OCI-LY7 (cell line): ENCODE measurements around the gene RBL2. TPM values are rescaled to one million over a fixed set of nuclear protein-coding genes. Genes with fewer than 3 reads are reported as not detected.
A peak's percentile ranks its signal among the peaks of the same experiment; 100 is the strongest.

ENCODE experiments used
- BruUV-seq: library from RNA; stranded (reverse); fragments of 400-500 nt; replicated peaks from 2 replicates; lab custom pipeline; 2021; lab: Mats Ljungman, UMichigan
- CTCF ChIA-PET: fragments of 300-600 bp; sonication (Branson Sonifier 250); formaldehyde crosslinking; loops from one replicate; lab custom pipeline; 2022; ENCODE audit warnings: antibody characterized with exemption; ENCODE audit not compliant: unreplicated experiment; lab: Charles Lee
- POLR2A ChIA-PET: fragments of 300-600 bp; sonication (Branson Sonifier 250); formaldehyde crosslinking; loops from one replicate; lab custom pipeline; 2022; ENCODE audit warnings: antibody characterized with exemption; lab: Charles Lee
- DNase-seq: peaks from one replicate; pipeline ENCODE4 v3.0.0-alpha.2; 2015; ENCODE audit warnings: low spot score
- H2AFZ ChIP-seq: fragments of 200-600 bp; sonication (generic), shearing (Covaris generic); 2 replicates; pipeline ENCODE4 v1.6.1; 2014; ENCODE audit warnings: mild to moderate bottlenecking, antibody characterized with exemption, low read length, moderate library complexity
- H3K27ac ChIP-seq: fragments of 200-600 bp; sonication (generic); 2 replicates; pipeline ENCODE4 v1.5.1; 2014; ENCODE audit warnings: mixed run types, low read depth, mild to moderate bottlenecking, moderate library complexity, low read length, inconsistent platforms; ENCODE audit not compliant: poor library complexity, severe bottlenecking
- H3K36me3 ChIP-seq: fragments of 200-600 bp; sonication (generic); 2 replicates; pipeline ENCODE4 v1.6.1; 2014; ENCODE audit warnings: mild to moderate bottlenecking, antibody characterized with exemption, low read length, moderate library complexity, mixed read lengths; ENCODE audit not compliant: insufficient read depth
- H3K4me1 ChIP-seq: fragments of 200-600 bp; sonication (generic); 2 replicates; pipeline ENCODE4 v1.5.1; 2014; ENCODE audit warnings: mild to moderate bottlenecking, low read length; ENCODE audit not compliant: insufficient read depth, poor library complexity, severe bottlenecking
- H3K4me2 ChIP-seq: fragments of 200-600 bp; sonication (generic); 2 replicates; pipeline ENCODE4 v1.6.1; 2014; ENCODE audit warnings: mild to moderate bottlenecking, low read length
- H3K4me3 ChIP-seq: fragments of 200-600 bp; sonication (generic); 2 replicates; pipeline ENCODE4 v1.5.1; 2014; ENCODE audit warnings: mild to moderate bottlenecking, low read depth, low read length; ENCODE audit not compliant: poor library complexity, severe bottlenecking
- H3K79me2 ChIP-seq: fragments of 200-600 bp; sonication (generic); 2 replicates; pipeline ENCODE4 v1.6.1; 2016; ENCODE audit warnings: low read depth, mild to moderate bottlenecking, low read length, moderate library complexity, mixed read lengths; ENCODE audit not compliant: insufficient read depth
- H3K9me2 ChIP-seq: fragments of 200-600 bp; sonication (generic); 2 replicates; pipeline ENCODE4 v1.6.1; 2016; ENCODE audit warnings: mild to moderate bottlenecking, low read length, mixed read lengths; ENCODE audit not compliant: insufficient read depth
- H3K9me3 ChIP-seq: fragments of 200-600 bp; sonication (generic); 2 replicates; pipeline ENCODE4 v1.6.1; 2014; ENCODE audit warnings: mild to moderate bottlenecking, mixed run types, low read length, mixed read lengths
- H4K20me1 ChIP-seq: fragments of 200-600 bp; sonication (generic); 2 replicates; pipeline ENCODE4 v1.6.1; 2014; ENCODE audit warnings: mild to moderate bottlenecking, antibody characterized with exemption, low read length, moderate library complexity, mixed read lengths; ENCODE audit not compliant: insufficient read depth
- CTCF ChIP-seq: fragments of 200-600 bp; sonication (generic); conservative IDR thresholded peaks from 2 replicates; pipeline ENCODE4 v1.5.1; 2014; ENCODE audit warnings: mild to moderate bottlenecking, antibody characterized with exemption, low read length, moderate library complexity, mixed read lengths
- EZH2phosphoT487 ChIP-seq: fragments of 200-600 bp; sonication (generic); IDR thresholded peaks from 2 replicates; pipeline ENCODE4 v1.6.1; 2018; ENCODE audit warnings: low read depth, borderline replicate concordance, mild to moderate bottlenecking, mixed run types, antibody characterized with exemption, low read length, moderate library complexity, mixed read lengths
- intact Hi-C: fragments of 100-400 bp; cut with micrococcal nuclease; formaldehyde crosslinking; loops from one replicate; pipeline ENCODE4 v1.10.0; 2022; ENCODE audit not compliant: unreplicated experiment
- total RNA-seq, 2 experiments: library from RNA; depleted of rRNA in 1 of 2; stranded (reverse); fragments of >200 nt in 1 of 2; shearing (Covaris generic) in 1 of 2; gene quantifications; 2 replicates each; pipeline ENCODE4 v1.2.3, GENCODE V29; 2014 to 2022

The RBL2 gene
- total RNA-seq, 2 experiments from 2014 or later: 51.1 to 69.0 TPM

GRCh38 chr16:53453928-53454327, 19.7 kb downstream of the RBL2 start:
- Histone ChIP-seq H3K36me3 (peaks cover 64% of the 10 kb centered on the region), H2AFZ (no peak overlapping the region), H3K9me3 (no peaks in the 10 kb centered on the region; the same call in 1 of the 2 replicates), H3K79me2 (no peaks in the 10 kb centered on the region), H4K20me1 (no peaks in the 10 kb centered on the region), H3K4me1 (peaks cover 41% of the 10 kb centered on the region), H3K4me3 (no peak overlapping the region), H3K9me2 (no peaks in the 10 kb centered on the region), H3K4me2 (no peak overlapping the region), H3K27ac (no peak overlapping the region)
- no peak for DNase-seq
- intact Hi-C loops: no loop called here
- no TSS peak for BruUV-seq
- ChIA-PET CTCF (no interaction called here), POLR2A (no interaction called here)
- TF ChIP-seq CTCF (no peak), EZH2phosphoT487 (no peak)

GRCh38 chr16:53456625-53457024, 22.4 kb downstream of the RBL2 start:
- intact Hi-C loops: loop anchor here (2.0 kb wide), 1 partner anchor 46 kb away; the partner anchor contains the start of gene AKTIP
- ChIA-PET POLR2A (interaction anchor here (1.1 to 1.3 kb wide), 4 partner anchors 11 to 22 kb away, joined by 3 to 10 read pairs (median 4); partner anchors contain the start of gene RBL2), CTCF (interaction anchor here (1.4 kb wide), 1 partner anchor 8 kb away, joined by 6 read pairs; no protein-coding TSS in a partner anchor)
- peak; percentile 16 for DNase-seq
- Histone ChIP-seq H3K4me3 (no peak overlapping the region), H3K4me2 (no peak overlapping the region), H3K4me1 (peaks cover 24% of the 10 kb centered on the region), H4K20me1 (no peaks in the 10 kb centered on the region), H3K9me3 (no peaks in the 10 kb centered on the region; the same call in 1 of the 2 replicates), H2AFZ (no peak overlapping the region), H3K79me2 (no peaks in the 10 kb centered on the region), H3K36me3 (peaks cover 82% of the 10 kb centered on the region), H3K9me2 (no peaks in the 10 kb centered on the region), H3K27ac (peak overlapping the region; percentile 79)
- TF ChIP-seq EZH2phosphoT487: no peak
- no peak for TF ChIP-seq CTCF
- BruUV-seq: no TSS peak

- peak overlapping the region; percentile 79 for H3K27ac ChIP-seq
- BruUV-seq: no TSS peak
- no peaks in the 10 kb centered on the region for H3K79me2 ChIP-seq
- intact Hi-C loops: loop anchor here (2.0 kb wide), 1 partner anchor 45 kb away; the partner anchor contains the start of gene AKTIP
- TF ChIP-seq CTCF (peak; percentile 47; the same call in 1 of the 2 replicates), EZH2phosphoT487 (no peak)
- H3K36me3 ChIP-seq: peaks cover 82% of the 10 kb centered on the region
- H3K9me3 ChIP-seq: no peaks in the 10 kb centered on the region; the same call in 1 of the 2 replicates
- peak overlapping the region; percentile 63 for H3K4me2 ChIP-seq
- POLR2A ChIA-PET: interaction anchor here (0.5 to 1.5 kb wide), 16 partner anchors 9 to 386 kb away, joined by 3 to 10 read pairs (median 4); partner anchors contain the start of gene RBL2
- peak overlapping the region; percentile 40 for H3K4me3 ChIP-seq
- no peaks in the 10 kb centered on the region for H4K20me1 ChIP-seq
- H3K9me2 ChIP-seq: no peaks in the 10 kb centered on the region
- CTCF ChIA-PET: interaction anchor here (0.8 to 1.4 kb wide), 2 partner anchors 9 to 37 kb away, joined by 4 to 6 read pairs; no protein-coding TSS in a partner anchor
- peak; percentile 89 for DNase-seq
- peak overlapping the region; percentile 80 for H2AFZ ChIP-seq
- peaks cover 24% of the 10 kb centered on the region for H3K4me1 ChIP-seq
Measured at GRCh38 chr16:53457670-53458069, 23.4 kb downstream of the RBL2 start.
